ENCODE results near the gene NOL4L. TPM values are rescaled to one million over a fixed set of nuclear protein-coding genes. Genes with fewer than 3 reads are reported as not detected.

The NOL4L gene
- total RNA-seq, 4 donors from 2014 or later: 2.6 to 12.8 (median 6.4) TPM

GRCh38 chr20:32544260-32544722 is 40.8 kb downstream of the NOL4L start:
- Histone ChIP-seq H3K36me3 (no peaks in the 10 kb centered on the region), H3K27me3 (peaks cover 3% of the 10 kb centered on the region), H3K4me3 (no peak overlapping the region), H3K9me3 (peaks cover under 1% of the 10 kb centered on the region), H3K27ac (no peak overlapping the region), H3K4me1 (peaks cover 10% of the 10 kb centered on the region)
- no peak for DNase-seq (ENCODE audit: low spot score in 2 of 2)
- 85% methylated on average over 5 of the region's 5 CpGs for WGBS
- TF ChIP-seq POLR2A (IDR thresholded peaks at IDR 0.05) (no peak), CTCF (IDR thresholded peaks at IDR 0.05) (no peak), POLR2AphosphoS5 (IDR thresholded peaks at IDR 0.05) (no peak), EP300 (IDR thresholded peaks at IDR 0.05) (no peak)

DNA sequence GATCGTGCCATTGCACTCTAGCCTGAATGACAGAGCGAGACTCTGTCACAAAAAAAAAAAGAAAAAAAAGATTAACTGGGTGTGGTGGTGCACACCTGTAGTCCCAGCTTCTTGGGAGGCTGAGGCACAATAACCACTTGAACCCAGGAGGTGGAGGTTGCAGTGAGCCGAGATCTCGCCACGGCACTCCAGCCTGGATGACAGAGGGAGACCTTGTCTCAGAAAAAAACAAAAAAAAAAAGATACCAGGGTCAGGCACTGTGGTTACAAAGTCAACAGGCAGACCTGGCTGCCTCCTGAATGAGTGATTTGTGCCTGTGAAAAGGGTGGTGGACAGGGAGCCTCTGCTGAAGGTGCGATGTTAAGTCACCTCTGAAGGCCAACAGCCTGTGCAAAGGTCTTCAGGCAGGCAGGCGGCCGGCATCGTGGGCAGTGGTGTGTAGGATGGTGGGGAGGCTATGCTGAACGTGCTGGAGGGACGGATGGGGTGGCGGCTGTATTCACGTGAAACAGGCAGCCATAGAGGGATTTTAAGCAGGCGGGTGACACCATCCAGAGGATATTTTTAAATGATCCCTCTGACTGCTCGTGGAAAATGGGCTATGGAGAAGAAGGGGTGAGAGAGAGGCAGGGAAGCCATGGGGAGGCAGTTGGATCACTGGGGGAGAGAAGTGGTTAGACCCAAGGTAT is 41.4 kb downstream of the NOL4L start:
- Histone ChIP-seq H3K4me3 (no peak overlapping the region), H3K36me3 (no peaks in the 10 kb centered on the region), H3K27me3 (peaks cover 3% of the 10 kb centered on the region), H3K9me3 (no peaks in the 10 kb centered on the region), H3K4me1 (peaks cover 14% of the 10 kb centered on the region), H3K27ac (no peak overlapping the region)
- WGBS: 89% methylated on average over 15 of the region's 15 CpGs
- DNase-seq (ENCODE audit: low spot score in 2 of 2): no peak
- no peak for TF ChIP-seq POLR2A (IDR thresholded peaks at IDR 0.05)
- no peak for TF ChIP-seq POLR2AphosphoS5 (IDR thresholded peaks at IDR 0.05)
- no peak for TF ChIP-seq CTCF (IDR thresholded peaks at IDR 0.05)
- no peak for TF ChIP-seq EP300 (IDR thresholded peaks at IDR 0.05)

- no peak for TF ChIP-seq POLR2A (IDR thresholded peaks at IDR 0.05)
- no peak for TF ChIP-seq CTCF (IDR thresholded peaks at IDR 0.05)
- no peak for TF ChIP-seq EP300 (IDR thresholded peaks at IDR 0.05)
- no peak for TF ChIP-seq POLR2AphosphoS5 (IDR thresholded peaks at IDR 0.05)
- DNase-seq (ENCODE audit: low spot score in 2 of 2): no peak
- H3K4me3 ChIP-seq: no peak overlapping the region
- WGBS: 94% methylated on average over 6 of the region's 6 CpGs
- H3K27me3 ChIP-seq: peaks cover 3% of the 10 kb centered on the region
- H3K36me3 ChIP-seq: no peaks in the 10 kb centered on the region
- peaks cover 26% of the 10 kb centered on the region for H3K4me1 ChIP-seq
- H3K27ac ChIP-seq: no peak overlapping the region
- H3K9me3 ChIP-seq: no peaks in the 10 kb centered on the region
Observed at GRCh38 chr20:32542259-32542615, 42.9 kb downstream of the NOL4L start.

DNA sequence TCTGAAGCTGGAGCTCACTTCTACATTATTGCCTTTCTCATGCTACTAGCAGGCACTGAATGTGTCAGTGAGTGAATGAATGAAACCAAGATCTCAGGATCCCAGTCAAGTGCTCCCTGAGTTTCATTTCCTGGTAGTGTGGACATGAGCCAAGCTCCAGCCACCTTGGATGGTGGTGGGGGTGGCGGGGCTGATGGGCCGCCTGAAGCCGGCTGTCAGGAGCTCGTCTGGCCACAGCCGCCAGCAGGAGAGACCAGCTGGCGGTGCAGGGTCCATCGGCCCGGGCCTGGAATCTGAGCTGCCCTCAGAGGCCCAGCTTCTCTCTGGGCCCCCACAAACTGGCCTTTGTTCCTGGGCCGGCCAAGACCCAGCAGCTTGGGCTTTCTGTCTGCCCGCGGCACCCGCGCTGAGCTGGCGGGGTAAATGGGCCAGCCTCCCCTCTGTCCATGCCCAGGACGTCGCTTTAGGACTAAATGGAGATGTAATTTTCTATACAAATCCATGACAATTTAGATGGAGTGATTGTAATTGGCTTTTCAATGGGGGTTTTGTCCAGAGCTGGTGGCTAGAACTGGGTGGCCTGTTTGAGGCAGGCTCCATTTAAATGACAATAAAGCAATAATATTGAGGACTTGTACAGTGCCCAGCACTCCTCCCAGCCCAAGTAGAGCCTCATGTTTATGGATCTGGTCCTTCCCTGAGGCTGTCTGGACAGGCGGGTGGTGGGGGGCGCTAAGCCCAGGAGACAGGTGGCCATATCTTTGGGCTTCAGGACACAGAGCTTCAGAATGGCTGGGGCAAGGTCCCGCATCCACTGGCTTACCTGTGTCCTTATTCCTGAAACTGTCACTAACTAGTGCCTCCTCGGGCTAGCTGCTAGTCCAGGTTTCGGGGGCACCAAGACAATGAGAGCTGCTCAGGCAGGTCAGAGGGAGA is 43.5 kb downstream of the NOL4L start:
- Histone ChIP-seq H3K27me3 (peaks cover under 1% of the 10 kb centered on the region), H3K4me3 (no peak overlapping the region), H3K4me1 (peaks cover 32% of the 10 kb centered on the region), H3K9me3 (no peaks in the 10 kb centered on the region), H3K27ac (no peak overlapping the region), H3K36me3 (no peaks in the 10 kb centered on the region)
- TF ChIP-seq POLR2AphosphoS5 (IDR thresholded peaks at IDR 0.05): no peak
- no peak for TF ChIP-seq POLR2A (IDR thresholded peaks at IDR 0.05)
- no peak for TF ChIP-seq EP300 (IDR thresholded peaks at IDR 0.05)
- no peak for DNase-seq (ENCODE audit: low spot score in 2 of 2)
- WGBS: 98% methylated on average over 12 of the region's 21 CpGs

GRCh38 chr20:32539817-32540675 is 45.1 kb downstream of the NOL4L start:
- TF ChIP-seq EP300 (IDR thresholded peaks at IDR 0.05) (no peak), POLR2AphosphoS5 (IDR thresholded peaks at IDR 0.05) (no peak), CTCF (IDR thresholded peaks at IDR 0.05) (no peak), POLR2A (IDR thresholded peaks at IDR 0.05) (no peak)
- no peaks in the 10 kb centered on the region for H3K27me3 ChIP-seq
- 61% methylated on average over 11 of the region's 13 CpGs for WGBS
- H3K4me3 ChIP-seq: no peak overlapping the region
- H3K9me3 ChIP-seq: no peaks in the 10 kb centered on the region
- H3K4me1 ChIP-seq: peaks cover 40% of the 10 kb centered on the region
- H3K36me3 ChIP-seq: no peaks in the 10 kb centered on the region
- no peak overlapping the region for H3K27ac ChIP-seq
- no peak for DNase-seq (ENCODE audit: low spot score in 2 of 2)

Data from suprapubic skin (tissue), 4 donors.